ENCODE measurements around the gene SPRR2F.

SPRR2F gene

GRCh38 chr1:153072806-153073726 lies 40.2 kb downstream of the SPRR2F start:
- H3K4me3 ChIP-seq (ENCODE audit: low read depth, low read length), result no peak overlapping the region
- DNase-seq (ENCODE audit: low read depth), result no peak
- TF ChIP-seq CTCF (conservative IDR thresholded peaks at IDR 0.05; ENCODE audit: low read depth, low read length), result no peak

GRCh38 chr1:153071511-153071910 lies 41.8 kb downstream of the SPRR2F start, which contains the start of gene SPRR2B:
SPRR2B (minus strand) TSS chr1:153071611; CDS start chr1:153070839, 772 bp downstream.
- no peak for TF ChIP-seq CTCF (conservative IDR thresholded peaks at IDR 0.05; ENCODE audit: low read depth, low read length)
- no peak for DNase-seq (ENCODE audit: low read depth)
- no peak within 1 kb of the TSS for H3K4me3 ChIP-seq (ENCODE audit: low read depth, low read length)

- no peak for DNase-seq (ENCODE audit: low read depth)
- no peak for TF ChIP-seq CTCF (conservative IDR thresholded peaks at IDR 0.05; ENCODE audit: low read depth, low read length)
- H3K4me3 ChIP-seq (ENCODE audit: low read depth, low read length), result no peak overlapping the region
Observed at GRCh38 chr1:153070243-153070642, 43.1 kb downstream of the SPRR2F start.

Measured in choroid plexus epithelial cell (primary cell).